DMS53 treated with DMSO at 0.1 percent for 48 hours (cell line): ENCODE results near the gene UNC5C.

ENCODE experiments used
- DNase-seq: peaks from one replicate; lab custom pipeline; 2025; ENCODE audit not compliant: unreplicated experiment; lab: John Stamatoyannopoulos, UW

The UNC5C gene

DNA sequence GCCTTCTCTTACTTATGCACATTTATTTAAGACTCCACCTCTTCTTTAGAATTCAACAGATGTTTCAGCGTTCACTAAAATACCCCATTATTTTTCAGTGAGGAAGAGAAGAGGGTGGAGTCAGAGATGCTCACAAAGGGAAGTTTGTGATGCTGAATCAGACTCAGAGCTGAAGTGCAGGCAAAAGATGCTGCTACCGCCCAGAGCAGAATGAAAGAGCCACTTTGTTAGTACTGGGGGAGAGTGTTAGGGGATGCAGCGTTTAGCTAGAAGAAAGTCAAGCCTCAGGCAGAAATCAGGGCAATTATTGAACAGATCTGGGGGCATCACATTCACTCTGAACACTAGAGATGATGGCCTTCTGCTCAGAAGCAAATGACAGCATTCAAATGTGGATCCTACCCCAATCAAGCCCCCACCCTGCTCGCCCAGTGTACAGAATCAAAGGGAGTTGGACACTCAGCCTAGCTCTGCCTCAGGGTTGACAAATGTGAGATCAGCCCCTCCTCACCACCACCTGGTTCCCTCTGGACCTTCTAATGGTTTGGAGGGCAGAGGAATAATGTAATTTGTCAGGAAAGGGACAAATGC is 138.3 kb downstream of the UNC5C start:
- no peak for DNase-seq

GRCh38 chr4:95409750-95410149 is 139.0 kb downstream of the UNC5C start:
- DNase-seq: no peak

DNA sequence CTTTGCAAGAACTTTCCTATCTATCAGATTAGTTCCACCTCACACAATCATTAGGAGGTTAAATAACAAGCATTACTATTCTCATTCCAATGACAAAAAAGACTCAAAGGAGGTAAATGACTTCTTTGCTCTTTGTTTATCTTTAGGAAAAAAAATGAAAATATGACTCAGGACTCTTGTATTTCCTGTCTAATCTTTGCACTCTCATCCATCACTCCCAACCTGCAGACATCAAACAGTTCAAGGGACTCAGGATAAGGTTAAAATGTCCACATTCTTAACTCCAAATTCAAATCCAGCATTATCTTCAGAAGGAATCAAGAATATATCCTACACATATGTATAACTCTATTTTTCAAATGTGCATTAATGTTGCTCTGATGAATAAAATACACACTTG is 139.6 kb downstream of the UNC5C start:
- no peak for DNase-seq

DNA sequence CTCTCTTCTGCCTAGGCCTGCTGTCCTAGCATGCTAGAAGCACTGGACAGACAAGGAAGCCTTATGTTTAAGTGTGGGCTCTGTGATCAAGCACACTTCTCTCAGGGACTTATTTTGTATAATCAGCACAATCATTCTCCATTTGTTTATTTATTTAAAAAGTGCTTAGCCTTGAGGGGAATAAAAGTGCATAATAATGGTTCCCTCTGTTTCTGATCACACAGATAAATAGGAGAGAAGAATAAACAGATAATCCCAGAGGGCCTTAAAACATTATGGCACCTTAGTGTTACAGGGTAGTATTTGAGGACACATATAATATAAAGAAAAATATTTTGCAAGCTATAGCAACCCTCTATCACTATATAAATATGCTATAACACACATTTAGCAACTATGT is 146.5 kb downstream of the UNC5C start:
- no peak for DNase-seq

DNA sequence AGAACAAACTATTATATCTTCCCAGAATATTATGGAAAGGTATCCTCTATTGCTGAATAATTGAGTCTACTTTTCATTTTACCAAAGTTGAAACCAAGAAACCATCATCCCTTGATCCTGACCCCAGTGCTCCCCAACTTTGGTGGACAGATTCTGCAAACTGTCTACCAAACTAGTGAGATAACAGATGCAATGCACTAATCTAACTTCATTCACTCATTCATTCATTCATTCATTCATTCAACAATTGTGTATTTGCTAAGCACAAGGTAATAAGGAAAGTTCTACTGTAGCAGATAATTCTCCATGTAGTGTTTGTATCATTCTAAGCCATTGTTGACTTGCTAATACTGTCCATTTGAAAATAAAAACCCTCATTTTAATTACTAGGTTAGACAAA is 150.6 kb downstream of the UNC5C start:
- DNase-seq: no peak

DNA sequence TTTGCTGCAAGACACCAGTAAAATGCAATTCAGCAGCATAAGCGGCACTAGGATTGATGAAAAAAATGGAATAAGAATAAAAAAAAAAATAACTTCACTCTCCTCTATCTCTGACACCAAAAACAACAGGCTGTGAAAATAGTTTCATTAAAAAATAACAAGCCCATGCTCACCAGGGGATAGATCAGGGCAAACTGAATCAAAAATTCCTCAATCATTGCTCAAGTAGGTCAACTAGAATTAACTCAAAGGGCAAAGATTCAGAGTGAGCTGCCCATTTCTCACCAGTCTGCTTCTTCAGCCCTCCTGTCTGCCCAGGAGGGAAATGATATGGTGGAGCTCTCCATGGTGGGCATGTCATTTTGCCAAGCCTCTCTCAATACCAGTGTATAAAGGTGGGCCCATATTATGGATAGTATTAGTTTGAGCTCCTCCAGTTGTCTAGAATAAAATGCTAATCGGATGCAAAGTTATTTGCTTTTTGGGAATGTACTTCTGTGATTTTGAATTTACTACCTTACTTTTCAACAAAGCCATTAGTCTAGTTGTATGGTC is 153.9 kb downstream of the UNC5C start:
- no peak for DNase-seq

DNA sequence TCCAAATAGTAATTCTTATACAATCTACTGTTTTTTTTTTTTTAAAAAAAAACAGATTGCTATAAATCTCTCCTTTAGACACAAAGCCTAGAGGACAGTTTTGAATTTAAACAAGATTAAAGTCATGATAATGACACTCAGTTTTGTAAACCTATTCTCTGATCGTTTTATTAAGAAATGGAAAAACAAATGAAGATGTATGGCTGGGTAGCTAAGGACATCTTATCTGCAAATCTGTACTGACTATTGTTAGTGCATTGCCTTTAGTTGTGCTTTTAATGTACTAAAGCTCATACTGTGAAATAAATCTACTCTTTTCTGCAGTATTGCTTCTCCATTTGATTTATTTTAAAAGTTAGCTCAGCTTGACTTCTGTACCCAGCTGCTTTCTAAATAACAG is 155.0 kb downstream of the UNC5C start:
- DNase-seq: no peak

DNA sequence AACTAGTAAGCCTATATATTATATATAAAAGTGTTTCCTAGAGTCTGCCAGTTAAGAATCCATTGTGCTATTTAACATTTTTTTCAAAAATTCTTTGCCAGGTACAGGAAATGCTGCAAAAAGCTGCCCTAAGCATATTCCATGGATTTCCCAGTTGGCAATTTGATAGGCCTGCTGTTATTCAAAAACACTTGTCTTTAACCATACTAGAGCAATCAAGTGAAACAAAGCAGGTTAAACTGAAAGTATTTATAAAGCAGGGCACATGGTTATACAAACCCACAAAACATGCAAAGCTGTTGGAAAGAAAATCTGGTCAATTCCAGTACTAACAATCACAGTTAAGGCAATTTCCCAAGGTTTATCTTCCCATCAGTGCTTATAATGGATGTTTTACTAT is 159.9 kb downstream of the UNC5C start:
- no peak for DNase-seq

- DNase-seq: no peak
Measured at GRCh38 chr4:95387719-95388118, 161.1 kb downstream of the UNC5C start.

DNA sequence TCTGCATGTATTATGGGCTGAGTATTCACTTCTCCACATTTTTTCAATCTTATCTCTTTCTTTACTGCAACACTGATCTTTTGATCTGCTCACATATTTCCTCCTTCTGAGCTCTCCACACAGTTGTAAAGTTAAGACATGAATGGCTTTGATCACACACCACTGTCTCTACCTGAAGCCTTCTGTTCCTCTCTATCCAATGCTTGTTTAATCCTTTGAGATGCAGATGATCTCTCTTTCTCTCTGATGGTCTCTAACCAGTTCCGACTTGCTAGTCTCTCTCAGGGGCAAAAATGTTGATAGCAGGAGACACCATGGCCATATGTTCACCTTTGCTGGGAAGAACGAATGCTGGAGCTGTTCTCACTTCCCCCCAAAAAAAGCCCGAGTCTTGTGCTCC is 162.4 kb downstream of the UNC5C start:
- DNase-seq: no peak

DNA sequence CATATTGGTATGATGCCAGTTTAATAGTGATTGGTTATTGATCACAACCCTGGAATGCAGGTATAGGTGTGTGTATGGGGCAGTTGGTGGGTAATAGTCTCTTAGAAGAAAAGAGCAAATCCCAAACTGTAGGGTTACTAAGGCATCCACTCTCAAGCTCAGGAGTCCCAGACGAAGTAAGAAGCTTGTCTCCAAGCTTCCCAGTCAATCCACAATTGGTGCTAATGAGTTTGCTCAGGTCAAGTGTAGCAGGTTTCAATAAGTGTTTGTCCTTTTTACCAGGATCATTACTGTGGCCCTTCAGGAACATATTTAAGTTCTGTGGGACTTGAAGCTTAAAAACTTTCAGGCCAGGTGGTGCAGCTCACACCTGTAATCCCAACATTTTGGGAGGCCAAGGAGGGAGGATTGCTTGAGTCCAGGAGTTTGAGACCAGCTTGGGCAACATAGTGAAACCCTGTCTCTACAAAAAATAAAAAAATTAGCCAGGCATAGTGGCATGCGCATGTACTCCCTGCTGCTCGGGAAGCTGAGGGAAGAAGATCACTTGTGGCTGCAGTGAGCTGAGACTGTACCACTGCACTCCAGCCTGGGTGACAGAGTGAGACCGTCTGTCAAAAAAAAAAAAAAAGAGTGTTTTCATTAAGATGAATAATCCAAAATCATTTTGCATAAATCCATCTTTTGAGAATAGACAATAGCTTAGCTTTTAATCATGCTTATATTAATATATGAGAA is 166.8 kb downstream of the UNC5C start:
- no peak for DNase-seq

DNA sequence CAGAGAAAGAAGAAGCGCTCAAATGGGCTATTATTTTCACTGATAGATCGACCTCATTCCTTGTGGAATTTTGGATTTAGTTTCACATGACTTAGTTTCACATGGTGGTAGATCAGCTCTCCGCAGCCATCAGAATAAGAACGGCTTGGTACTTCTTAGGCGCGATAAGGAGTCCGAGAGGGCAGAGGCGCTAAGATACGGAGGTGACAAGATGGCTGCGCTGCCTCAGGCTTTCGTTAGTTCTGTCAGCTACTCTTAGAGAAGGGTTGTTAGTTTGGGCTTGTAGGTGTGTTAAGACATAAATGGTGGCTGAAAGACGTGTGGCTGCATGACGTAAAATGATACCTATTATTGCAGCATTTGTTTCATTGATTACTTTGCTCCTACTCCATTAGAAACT is 169.1 kb downstream of the UNC5C start:
- DNase-seq: no peak

- no peak for DNase-seq
Measured at GRCh38 chr4:95377366-95377900, 171.3 kb downstream of the UNC5C start.

GRCh38 chr4:95371476-95372224 is 177.1 kb downstream of the UNC5C start:
- no peak for DNase-seq

DNA sequence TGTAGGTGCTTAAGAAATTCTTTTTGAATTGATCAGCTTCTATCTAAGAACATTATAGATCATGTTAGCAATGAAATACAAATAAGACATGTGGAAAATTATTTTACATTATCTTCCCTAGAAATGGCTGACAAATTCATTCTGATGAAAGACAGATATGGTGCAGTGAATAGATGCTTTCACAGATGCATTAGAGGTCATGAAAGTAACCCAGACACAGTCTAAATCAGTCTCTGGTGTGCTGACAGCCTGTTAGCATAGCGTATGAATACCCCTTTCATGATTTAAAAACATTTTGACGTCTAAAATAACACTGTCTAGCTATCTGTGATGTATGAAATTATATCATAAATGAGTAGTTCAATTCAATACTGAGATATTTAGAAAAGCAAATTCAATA is 180.9 kb downstream of the UNC5C start:
- no peak for DNase-seq

GRCh38 chr4:95363966-95364365 is 184.8 kb downstream of the UNC5C start:
- DNase-seq: no peak

DNA sequence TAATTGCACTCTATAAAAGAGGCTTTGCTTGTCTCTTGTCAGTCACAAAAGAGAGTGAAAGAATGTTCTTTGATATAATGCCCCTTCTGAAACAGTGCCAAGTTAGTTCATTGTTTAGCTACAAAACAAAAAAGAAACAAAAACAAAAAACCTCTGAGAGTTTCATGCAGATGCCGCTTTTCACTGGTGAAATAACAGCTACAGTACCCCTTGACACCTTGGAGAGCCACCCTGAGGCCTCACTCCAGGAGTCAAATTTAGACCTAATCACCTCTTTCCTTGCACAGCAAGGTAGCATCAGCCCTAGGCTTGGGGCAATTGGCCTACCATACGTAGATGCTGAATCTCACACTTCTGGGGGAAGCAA is 185.2 kb downstream of the UNC5C start:
- no peak for DNase-seq

- peak; percentile 1 for DNase-seq
Measured at GRCh38 chr4:95362906-95363558, 185.7 kb downstream of the UNC5C start.

DNA sequence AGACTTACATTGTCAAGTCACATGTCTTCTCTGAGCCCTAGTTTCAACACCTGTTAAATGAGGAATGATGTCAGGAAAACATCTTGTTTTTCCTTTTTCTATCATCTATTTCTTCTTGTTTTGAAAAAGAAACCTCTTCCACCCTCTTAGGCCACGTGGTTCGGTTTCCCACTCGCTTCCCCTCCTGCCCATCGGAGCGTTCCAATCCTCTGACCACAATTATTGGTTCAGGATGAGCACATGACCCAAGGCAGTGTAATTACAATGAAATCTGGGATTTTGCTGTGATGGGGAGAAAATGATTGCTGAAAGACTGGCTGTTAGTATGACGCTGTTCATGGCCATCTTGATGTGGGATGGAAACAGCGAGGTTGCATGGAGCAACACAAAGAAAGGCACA is 186.7 kb downstream of the UNC5C start:
- DNase-seq: no peak

DNA sequence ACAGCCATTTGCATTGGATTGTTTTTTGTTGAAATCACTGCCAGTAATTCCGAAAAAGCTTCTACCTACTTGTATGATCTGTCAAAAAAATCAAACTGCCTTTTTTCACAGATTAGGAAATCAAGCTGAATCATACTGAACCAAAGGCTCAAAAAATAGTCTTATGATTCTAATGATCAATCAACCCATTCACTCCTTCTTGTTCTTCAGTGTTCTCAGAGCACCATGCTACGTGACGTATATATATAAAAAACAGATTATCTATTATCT is 187.1 kb downstream of the UNC5C start:
- DNase-seq: no peak

GRCh38 chr4:95360906-95361695 is 187.7 kb downstream of the UNC5C start:
- DNase-seq: peak; percentile 37
